ENCODE measurements around the gene MIEF1. TPM values are rescaled to one million over a fixed set of nuclear protein-coding genes. Genes with fewer than 3 reads are reported as not detected.

The MIEF1 gene
- total RNA-seq, 1 donor from 2014 or later, result 35.5 TPM

- DNase-seq (ENCODE audit: extremely low spot score, unreplicated experiment), result no peak
- peak overlapping the region; percentile 89 for H3K4me3 Mint-ChIP-seq
- H3K27ac Mint-ChIP-seq, result peak overlapping the region; percentile 100
- TF ChIP-seq, protein P1, sequence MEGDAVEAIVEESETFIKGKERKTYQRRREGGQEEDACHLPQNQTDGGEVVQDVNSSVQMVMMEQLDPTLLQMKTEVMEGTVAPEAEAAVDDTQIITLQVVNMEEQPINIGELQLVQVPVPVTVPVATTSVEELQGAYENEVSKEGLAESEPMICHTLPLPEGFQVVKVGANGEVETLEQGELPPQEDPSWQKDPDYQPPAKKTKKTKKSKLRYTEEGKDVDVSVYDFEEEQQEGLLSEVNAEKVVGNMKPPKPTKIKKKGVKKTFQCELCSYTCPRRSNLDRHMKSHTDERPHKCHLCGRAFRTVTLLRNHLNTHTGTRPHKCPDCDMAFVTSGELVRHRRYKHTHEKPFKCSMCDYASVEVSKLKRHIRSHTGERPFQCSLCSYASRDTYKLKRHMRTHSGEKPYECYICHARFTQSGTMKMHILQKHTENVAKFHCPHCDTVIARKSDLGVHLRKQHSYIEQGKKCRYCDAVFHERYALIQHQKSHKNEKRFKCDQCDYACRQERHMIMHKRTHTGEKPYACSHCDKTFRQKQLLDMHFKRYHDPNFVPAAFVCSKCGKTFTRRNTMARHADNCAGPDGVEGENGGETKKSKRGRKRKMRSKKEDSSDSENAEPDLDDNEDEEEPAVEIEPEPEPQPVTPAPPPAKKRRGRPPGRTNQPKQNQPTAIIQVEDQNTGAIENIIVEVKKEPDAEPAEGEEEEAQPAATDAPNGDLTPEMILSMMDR (conservative IDR thresholded peaks at IDR 0.05), result no peak
- no peaks in the 10 kb centered on the region for H3K9me3 Mint-ChIP-seq
- H3K36me3 Mint-ChIP-seq, result no peaks in the 10 kb centered on the region
- H3K4me1 Mint-ChIP-seq (ENCODE audit: unreplicated experiment), result peaks cover 50% of the 10 kb centered on the region
- no peaks in the 10 kb centered on the region for H3K27me3 Mint-ChIP-seq
Measured at GRCh38 chr22:39472570-39473556, 29.2 kb upstream of the MIEF1 start.

DNA sequence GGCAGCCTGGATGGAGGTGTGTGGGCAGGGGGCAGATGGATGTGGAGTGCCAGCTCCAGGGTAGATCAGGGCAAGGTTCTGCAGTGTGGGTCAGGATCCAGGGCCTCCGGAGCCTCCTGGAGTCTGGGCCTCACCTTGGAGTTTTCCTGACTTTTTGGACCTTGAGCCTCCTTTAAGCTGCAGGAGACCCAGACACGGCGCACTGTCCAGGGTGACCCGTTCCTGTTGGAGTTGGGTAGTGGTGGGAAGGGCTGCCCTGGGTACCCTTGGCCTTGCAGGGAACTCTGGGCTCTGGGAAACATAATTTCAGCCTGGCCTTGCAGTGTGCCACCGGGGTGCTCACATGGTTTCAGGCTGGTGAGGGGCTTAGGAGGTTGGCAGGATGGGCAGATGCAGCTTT, 28.2 kb upstream of the MIEF1 start:
- TF ChIP-seq, protein P1 (conservative IDR thresholded peaks at IDR 0.05), result no peak
- no peak for DNase-seq (ENCODE audit: extremely low spot score, unreplicated experiment)
- Mint-ChIP-seq H3K27me3 (no peaks in the 10 kb centered on the region), H3K4me1 (ENCODE audit: unreplicated experiment) (peaks cover 45% of the 10 kb centered on the region), H3K36me3 (no peaks in the 10 kb centered on the region), H3K4me3 (no peak overlapping the region), H3K9me3 (no peaks in the 10 kb centered on the region), H3K27ac (peak overlapping the region; percentile 100)

- TF ChIP-seq, protein P1 (conservative IDR thresholded peaks at IDR 0.05), result no peak
- H3K27me3 Mint-ChIP-seq, result no peaks in the 10 kb centered on the region
- DNase-seq (ENCODE audit: extremely low spot score, unreplicated experiment), result no peak
- H3K9me3 Mint-ChIP-seq, result no peaks in the 10 kb centered on the region
- H3K4me3 Mint-ChIP-seq, result peak overlapping the region; percentile 49
- H3K27ac Mint-ChIP-seq, result peak overlapping the region; percentile 100
- H3K4me1 Mint-ChIP-seq (ENCODE audit: unreplicated experiment), result peaks cover 45% of the 10 kb centered on the region
- no peaks in the 10 kb centered on the region for H3K36me3 Mint-ChIP-seq
Measured at GRCh38 chr22:39474351-39475111, 27.6 kb upstream of the MIEF1 start.

DNA sequence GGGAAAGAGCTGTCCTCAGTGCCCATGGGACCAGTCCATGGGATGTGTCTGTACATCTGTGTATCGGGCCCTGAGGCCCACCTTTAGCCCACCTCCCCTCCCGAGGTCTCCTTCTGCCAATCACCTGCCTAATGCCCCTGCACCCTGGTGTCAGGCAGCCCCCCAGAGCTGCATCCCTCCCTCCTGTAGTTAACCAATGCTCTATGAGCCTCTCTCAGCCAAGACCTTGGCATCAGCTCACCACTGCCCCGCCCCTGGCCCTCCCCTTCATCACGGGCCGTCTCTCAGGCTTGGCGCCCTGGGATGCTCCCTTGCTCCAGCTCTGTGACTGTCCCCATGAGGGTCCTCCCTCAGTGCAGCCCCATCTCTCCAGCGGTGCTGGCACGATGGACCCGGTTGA, 26.8 kb upstream of the MIEF1 start:
- Mint-ChIP-seq H3K4me3 (no peak overlapping the region), H3K27ac (peak overlapping the region; percentile 34), H3K36me3 (no peaks in the 10 kb centered on the region), H3K27me3 (no peaks in the 10 kb centered on the region), H3K9me3 (no peaks in the 10 kb centered on the region), H3K4me1 (ENCODE audit: unreplicated experiment) (peaks cover 39% of the 10 kb centered on the region)
- TF ChIP-seq, protein P1 (conservative IDR thresholded peaks at IDR 0.05), result no peak
- DNase-seq (ENCODE audit: extremely low spot score, unreplicated experiment), result no peak

DNA sequence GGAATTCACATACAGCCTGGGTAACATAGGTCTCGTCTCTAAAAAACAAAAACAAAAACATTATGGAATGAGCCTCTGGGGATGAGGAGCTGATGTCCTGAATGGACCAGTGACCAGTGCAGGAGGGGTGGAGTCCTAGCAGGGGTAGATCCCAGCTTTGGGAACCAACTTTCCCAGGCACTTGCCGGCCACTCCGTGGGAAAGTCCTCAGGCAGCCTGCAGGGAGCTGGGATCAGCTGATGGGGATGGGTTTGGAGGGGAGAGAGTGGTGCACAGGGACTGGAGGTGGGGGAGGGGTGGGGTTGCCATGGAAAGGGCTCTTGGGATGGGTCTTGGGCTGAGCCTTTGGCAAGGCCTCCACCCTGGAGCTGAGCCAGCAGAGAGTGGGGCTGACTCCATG, 26.2 kb upstream of the MIEF1 start:
- Mint-ChIP-seq H3K4me3 (peak overlapping the region; percentile 47), H3K36me3 (no peaks in the 10 kb centered on the region), H3K27me3 (no peaks in the 10 kb centered on the region), H3K9me3 (no peaks in the 10 kb centered on the region), H3K4me1 (ENCODE audit: unreplicated experiment) (peaks cover 35% of the 10 kb centered on the region), H3K27ac (peak overlapping the region; percentile 34)
- no peak for DNase-seq (ENCODE audit: extremely low spot score, unreplicated experiment)
- TF ChIP-seq, protein P1 (conservative IDR thresholded peaks at IDR 0.05), result no peak

Data from type B pancreatic cell (in vitro differentiated cells).